Inflammatory macrophage treated with lipopolysaccharide for 4 hours (primary cell): ENCODE results near the gene CORO6.

Source experiments
- DNase-seq: peaks from one replicate; pipeline ENCODE4 v3.0.0-alpha.2; 2020

CORO6 gene

DNA sequence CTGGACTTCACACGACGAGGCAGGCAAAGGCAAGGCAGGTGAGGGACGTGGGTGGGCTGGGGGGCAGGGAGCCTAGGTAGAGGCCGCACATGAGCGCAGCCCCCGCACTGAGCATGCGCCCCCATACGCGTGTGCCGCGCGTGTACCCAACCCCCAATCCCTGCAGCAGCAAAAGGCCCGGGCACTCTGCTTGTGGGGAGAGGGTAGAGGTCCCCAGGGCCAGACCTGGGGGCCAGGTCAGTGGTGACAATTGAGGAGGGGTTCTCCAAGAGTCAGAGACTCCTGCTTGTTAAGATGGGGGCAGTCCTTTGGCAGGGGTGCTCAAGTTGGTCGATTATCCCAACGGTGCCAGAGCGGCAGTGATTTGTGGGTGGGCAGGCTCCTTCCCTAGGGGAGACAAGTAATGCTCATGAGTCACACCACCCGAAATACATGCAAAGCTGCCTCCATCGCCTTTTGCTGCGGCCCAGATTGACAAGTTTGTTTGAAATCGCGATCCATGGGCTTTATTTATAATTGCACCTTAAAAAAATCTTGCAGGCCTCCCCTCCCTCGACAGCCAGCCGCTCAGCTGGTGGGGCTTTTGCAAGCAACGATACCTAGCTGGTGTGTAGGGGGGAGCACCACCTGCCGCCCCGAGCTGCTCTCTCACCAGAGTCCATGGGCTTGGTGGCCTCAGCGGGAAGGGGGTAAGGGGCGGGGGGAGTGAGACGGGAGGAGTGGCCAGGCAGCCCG is 32.1 kb downstream of the CORO6 start:
- peak; percentile 34 for DNase-seq

DNA sequence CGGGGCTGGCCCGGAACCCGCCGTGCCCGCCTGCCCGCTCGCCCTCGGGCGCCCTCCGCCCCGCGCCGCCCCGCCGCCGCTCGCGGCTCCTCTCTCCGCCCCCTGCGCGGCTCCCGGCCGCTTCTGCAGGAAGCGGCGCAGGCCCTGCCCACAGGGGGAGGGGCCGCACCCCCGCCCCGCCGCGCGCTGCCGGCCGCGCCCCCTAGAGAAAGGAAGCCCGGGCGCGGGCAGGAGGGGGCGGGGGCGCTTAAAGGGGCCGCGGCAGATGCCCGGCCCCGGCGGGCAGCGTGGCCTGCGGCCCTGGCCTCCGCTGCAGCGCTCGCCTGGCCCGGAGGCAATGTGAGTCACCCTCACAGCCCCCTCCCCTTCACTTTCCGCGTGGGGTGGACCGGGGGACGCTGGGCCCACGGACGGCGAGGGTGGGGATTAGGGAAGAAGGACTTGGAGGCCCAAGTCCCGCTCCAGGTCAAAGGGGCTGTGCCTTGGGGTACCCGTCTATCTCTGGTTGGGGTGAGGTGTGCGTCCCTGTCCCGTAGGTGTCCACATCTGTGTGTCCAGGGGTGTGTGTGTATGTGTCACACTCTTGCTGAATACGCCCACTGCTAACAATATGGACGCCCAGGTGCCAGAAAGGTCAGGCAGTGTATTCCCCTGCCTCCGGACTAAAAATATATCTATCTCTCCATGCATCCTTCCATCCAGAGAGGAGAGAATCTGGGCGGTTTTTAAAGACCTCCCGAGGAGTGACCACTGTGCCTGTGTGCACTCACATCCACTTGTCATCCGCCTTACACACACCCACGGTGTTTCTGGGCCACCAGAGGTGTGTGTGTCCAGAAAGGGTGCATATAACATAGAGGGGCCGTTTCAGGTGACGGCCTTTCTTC is 32.9 kb downstream of the CORO6 start, which contains the start of gene GIT1:
Gene GIT1, minus strand, starts transcription at position 125 of the 887 bp plus-strand sequence. CDS start 270 bp downstream, outside the sequence.
- peak; percentile 89 for DNase-seq

GRCh38 chr17:29588562-29589411 is 33.9 kb downstream of the CORO6 start:
- DNase-seq: peak; percentile 20

GRCh38 chr17:29588017-29588561 is 34.6 kb downstream of the CORO6 start:
- peak; percentile 14 for DNase-seq

GRCh38 chr17:29587591-29587990 is 35.1 kb downstream of the CORO6 start:
- no peak for DNase-seq

DNA sequence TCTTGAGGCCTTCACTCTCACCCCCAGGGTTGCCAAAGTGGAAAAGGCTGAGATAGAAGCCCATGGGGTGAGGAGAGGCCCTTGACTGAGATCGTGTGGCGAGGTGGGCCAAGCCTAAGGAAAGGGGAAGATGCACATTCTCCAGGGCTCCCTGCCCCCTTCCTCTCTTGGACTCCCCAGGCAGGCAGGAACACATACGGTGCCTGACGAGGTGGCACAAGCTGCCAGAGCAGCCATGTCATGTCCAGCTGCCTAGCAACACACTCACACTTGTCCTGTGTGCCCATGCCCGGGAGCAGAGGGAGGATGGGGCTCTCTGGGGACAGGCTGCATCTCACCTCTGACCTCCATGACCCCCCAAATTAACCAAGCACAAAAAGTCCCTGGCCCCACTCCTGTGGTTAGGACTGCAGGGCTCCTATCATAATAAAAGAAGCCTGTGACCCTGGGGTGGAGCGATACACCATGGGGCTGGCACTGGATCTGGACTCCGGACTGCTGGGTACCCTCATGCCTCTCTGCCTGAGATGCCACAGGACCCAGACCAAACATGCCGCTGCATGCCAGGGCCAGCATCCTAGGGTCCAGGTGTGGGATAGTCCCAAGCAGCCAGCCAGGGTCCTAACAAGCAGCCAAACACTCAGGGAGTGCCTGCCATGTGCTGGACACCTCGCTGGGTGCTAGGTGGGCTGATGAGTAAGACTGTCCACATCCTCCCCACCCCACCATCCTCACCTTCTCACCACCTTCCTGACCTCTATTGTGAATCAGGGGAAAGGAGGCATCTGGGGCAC is 35.8 kb downstream of the CORO6 start:
- DNase-seq: no peak

- DNase-seq: no peak
Measured at GRCh38 chr17:29585080-29585751, 37.5 kb downstream of the CORO6 start.

GRCh38 chr17:29584452-29585079 is 38.1 kb downstream of the CORO6 start:
- DNase-seq: peak; percentile 22

DNA sequence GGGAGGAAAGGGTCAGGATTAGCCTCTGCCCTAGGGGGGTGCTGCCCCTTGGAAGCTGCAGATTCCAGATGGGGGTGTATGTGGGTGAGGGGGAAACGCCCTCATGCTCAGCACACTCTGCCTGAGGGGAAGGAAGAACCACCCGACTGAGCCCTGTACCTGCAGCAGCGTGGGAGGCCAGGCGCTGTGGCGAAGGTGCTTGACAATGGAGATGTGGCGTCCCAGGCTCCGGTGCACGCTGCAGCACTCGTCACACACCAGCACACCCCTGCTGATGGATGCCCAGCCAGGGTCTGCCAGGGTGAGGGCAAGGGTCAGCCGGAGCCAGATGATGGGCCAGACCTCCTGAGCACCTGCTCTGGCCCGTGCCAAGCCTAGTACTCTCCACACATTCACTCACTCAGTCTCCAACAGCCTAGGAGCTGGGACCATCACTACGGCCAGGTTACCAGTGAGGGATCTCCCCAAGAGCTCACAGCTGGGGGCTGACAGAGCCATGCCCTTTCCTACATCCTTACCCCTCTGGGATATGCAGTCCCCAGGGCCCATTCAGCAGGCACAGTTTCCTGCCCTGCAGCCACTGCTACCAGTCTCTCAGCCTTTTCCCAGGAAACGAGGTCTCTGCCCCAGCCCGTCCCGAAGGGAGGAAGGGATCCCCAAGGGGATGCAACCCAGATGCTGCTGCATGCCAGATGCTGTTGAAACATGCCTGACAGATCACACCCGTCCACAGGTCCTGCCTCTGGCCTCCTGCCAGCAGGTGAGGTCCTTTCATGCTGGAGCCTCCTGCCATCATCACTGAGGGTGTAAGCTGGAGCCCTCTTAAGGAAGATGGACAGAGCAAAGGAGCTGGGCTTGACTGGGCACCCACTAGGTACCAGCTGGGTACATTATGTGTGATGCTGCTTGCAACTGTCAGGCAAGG is 39.1 kb downstream of the CORO6 start:
- no peak for DNase-seq

GRCh38 chr17:29582772-29583171 is 39.9 kb downstream of the CORO6 start:
- DNase-seq: no peak

- DNase-seq: no peak
Measured at GRCh38 chr17:29582254-29582765, 40.4 kb downstream of the CORO6 start.

DNA sequence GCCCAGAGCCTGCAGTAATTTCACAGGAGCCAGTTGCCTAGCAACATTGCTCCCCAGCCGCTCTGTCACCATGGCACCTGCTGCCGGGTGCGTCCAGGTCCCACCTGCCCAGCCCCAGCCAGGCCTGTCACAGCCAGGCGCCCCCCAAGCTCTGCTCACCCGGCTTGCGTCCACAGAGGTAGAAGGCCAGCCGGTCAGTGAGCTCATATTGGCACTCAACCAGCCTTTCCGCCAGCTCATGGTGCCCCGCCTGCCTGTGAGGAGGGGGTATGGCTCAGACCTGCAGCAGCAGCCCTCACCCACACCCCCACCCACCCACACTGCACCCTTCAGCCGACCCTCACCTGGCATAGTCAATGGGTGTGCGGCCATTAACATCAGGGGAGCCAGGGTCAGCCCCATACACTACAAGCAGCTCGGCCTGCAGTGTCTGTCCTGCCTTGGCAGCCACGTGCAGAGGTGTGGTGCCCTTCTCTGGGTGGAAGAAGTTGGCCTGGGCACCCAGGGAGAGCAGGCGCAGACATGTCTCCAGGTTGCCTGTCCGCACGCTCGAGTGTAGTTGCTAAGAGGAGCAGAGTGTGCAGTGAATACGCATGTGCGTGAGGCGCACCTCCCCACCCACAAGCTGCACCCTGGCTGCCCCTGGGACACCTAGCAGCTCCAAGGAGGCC is 41.0 kb downstream of the CORO6 start:
- DNase-seq: no peak

- DNase-seq: peak; percentile 84
Measured at GRCh38 chr17:29579866-29580771, 42.6 kb downstream of the CORO6 start.

DNA sequence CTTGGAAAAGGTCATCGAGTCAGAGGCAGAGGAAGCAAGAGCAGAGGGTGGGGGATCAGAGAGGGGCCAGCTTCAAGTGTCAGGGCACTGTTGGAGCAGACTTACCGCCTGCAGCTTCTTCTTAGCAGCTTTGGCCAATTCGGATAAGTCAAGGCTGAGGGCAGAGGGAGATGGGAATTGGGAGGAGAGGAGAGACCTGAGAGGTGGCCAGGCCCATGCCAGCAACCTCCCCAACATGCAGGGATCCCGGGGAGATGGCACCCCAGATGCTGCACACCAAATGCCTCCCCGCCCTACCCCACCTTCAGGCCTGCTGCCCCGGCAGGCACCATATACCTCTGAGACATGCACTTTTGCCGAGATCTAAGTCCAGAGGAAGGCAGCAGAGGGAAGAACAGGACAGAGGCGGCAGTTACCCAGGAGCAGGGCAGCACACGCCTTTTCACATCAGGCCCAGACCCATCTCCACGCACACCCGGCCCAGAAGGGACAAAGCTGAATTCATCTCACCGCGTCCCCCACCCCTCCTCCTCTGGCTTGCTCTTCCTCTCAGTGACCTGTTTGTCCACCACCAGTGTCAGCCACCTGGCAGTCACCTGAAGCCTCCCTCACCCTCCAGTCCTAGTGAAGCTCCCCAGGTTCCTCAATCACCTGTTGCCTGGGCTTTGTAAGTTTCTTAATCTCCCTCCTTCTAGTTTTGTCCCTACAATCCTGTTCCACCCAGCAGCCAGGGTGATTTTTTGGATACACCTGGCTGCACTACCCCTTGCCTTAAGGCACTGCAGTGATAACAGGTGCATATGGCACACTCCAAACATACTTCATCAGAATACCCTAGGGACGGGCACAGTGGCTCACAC is 43.9 kb downstream of the CORO6 start:
- no peak for DNase-seq

- DNase-seq: no peak
Measured at GRCh38 chr17:29577385-29578211, 45.1 kb downstream of the CORO6 start.

GRCh38 chr17:29577001-29577370 is 45.7 kb downstream of the CORO6 start:
- no peak for DNase-seq
